Cardiac muscle cell (in vitro differentiated cells and primary cell): ENCODE results near the gene GSG1L2. TPM values are rescaled to one million over a fixed set of nuclear protein-coding genes. Genes with fewer than 3 reads are reported as not detected.
"Not testable (repeated sequence)": the region's sequence is repeated elsewhere in the genome, so short reads cannot be mapped to it uniquely, and the experiment has no call there.

ENCODE experiments used
- DNase-seq, 2 donors: peaks; one replicate each; pipeline versions ENCODE4 v3.0.0 to v3.0.0-alpha.2; 2010 to 2017; ENCODE audit warnings: low read depth in 1 of 2, low spot score in 1 of 2
- H3K27ac ChIP-seq: fragments of 200-600 bp; sonication (generic); 2 replicates; pipeline ENCODE4 v1.5.1; 2016
- H3K27me3 ChIP-seq: fragments of 200-600 bp; sonication (generic); 2 replicates; pipeline ENCODE4 v1.6.0; 2016; ENCODE audit warnings: control low read depth
- H3K36me3 ChIP-seq: fragments of 200-600 bp; sonication (generic); 2 replicates; pipeline ENCODE4 v1.5.1; 2016; ENCODE audit warnings: control low read depth
- H3K4me1 ChIP-seq: fragments of 200-600 bp; sonication (generic); 2 replicates; pipeline ENCODE4 v1.8.1; 2017; ENCODE audit warnings: low read depth, mild to moderate bottlenecking, mixed run types
- H3K4me3 ChIP-seq: fragments of 200-600 bp; sonication (generic); 2 replicates; pipeline ENCODE4 v1.5.1; 2016; ENCODE audit warnings: mild to moderate bottlenecking
- H3K9me3 ChIP-seq: fragments of 200-600 bp; sonication (generic); 2 replicates; pipeline ENCODE4 v1.5.1; 2017; ENCODE audit warnings: low read depth, mild to moderate bottlenecking, control low read depth
- CTCF ChIP-seq: IDR thresholded peaks from 2 replicates; pipeline ENCODE4 v1.5.1; 2012; ENCODE audit warnings: low read depth, mild to moderate bottlenecking, low read length
- polyA plus RNA-seq: library from polyadenylated mRNA; unstranded; fragments of >200 nt; fragmentation: Nextera tagmentation; extraction: Ambion mirVana; gene quantifications from 2 replicates; pipeline ENCODE4 v1.2.1, GENCODE V29; 2016
- total RNA-seq: library from RNA; depleted of rRNA; stranded (reverse); fragments of >200 nt; gene quantifications from 2 replicates; pipeline ENCODE4 v1.2.3, GENCODE V29; 2016

Gene GSG1L2
- total and polyA plus RNA-seq, 2 experiments from 2014 or later: not detected

- Histone ChIP-seq H3K9me3 (no peaks in the 10 kb centered on the region), H3K36me3 (no peaks in the 10 kb centered on the region), H3K4me3 (no peak overlapping the region), H3K4me1 (peaks cover 25% of the 10 kb centered on the region), H3K27ac (no peak overlapping the region), H3K27me3 (no peaks in the 10 kb centered on the region)
- no peak for DNase-seq
- no peak for TF ChIP-seq CTCF
These were observed 33.3 kb downstream of the GSG1L2 start for GRCh38 chr17:9788601-9789000.

- TF ChIP-seq CTCF: no peak
- Histone ChIP-seq H3K4me1 (peaks cover 11% of the 10 kb centered on the region), H3K27me3 (peaks cover 3% of the 10 kb centered on the region), H3K9me3 (no peaks in the 10 kb centered on the region), H3K27ac (no peak overlapping the region), H3K36me3 (no peaks in the 10 kb centered on the region), H3K4me3 (no peak overlapping the region)
- DNase-seq: no peak
These were observed 37.3 kb downstream of the GSG1L2 start for GRCh38 chr17:9784544-9784943.

GRCh38 chr17:9783465-9783864 is 38.4 kb downstream of the GSG1L2 start:
- H3K27me3 ChIP-seq, H3K4me3 ChIP-seq, H3K27ac ChIP-seq, H3K36me3 ChIP-seq, H3K4me1 ChIP-seq, H3K9me3 ChIP-seq, DNase-seq: not testable (repeated sequence)

GRCh38 chr17:9783050-9783449 is 38.8 kb downstream of the GSG1L2 start:
- no peak for TF ChIP-seq CTCF

GRCh38 chr17:9780552-9780951 is 41.3 kb downstream of the GSG1L2 start:
- no peak for TF ChIP-seq CTCF
- no peak overlapping the region for H3K4me3 ChIP-seq

More at GRCh38 chr17:9783050-9783449, 38.8 kb downstream of the GSG1L2 start:
- H3K27me3 ChIP-seq: peaks cover 3% of the 10 kb centered on the region
- H3K36me3 ChIP-seq: no peaks in the 10 kb centered on the region
- H3K4me3 ChIP-seq: no peak overlapping the region
- no peaks in the 10 kb centered on the region for H3K9me3 ChIP-seq
- no peak overlapping the region for H3K27ac ChIP-seq
- no peak for DNase-seq
- no peaks in the 10 kb centered on the region for H3K4me1 ChIP-seq

GRCh38 chr17:9776911-9777310 is 45.0 kb downstream of the GSG1L2 start:
- H3K27me3 ChIP-seq: no peaks in the 10 kb centered on the region
- no peak for TF ChIP-seq CTCF
- no peaks in the 10 kb centered on the region for H3K4me1 ChIP-seq
- no peak for DNase-seq
- no peak overlapping the region for H3K4me3 ChIP-seq
- no peaks in the 10 kb centered on the region for H3K9me3 ChIP-seq
- H3K27ac ChIP-seq: no peak overlapping the region
- H3K36me3 ChIP-seq: no peaks in the 10 kb centered on the region

More at GRCh38 chr17:9780552-9780951, 41.3 kb downstream of the GSG1L2 start:
- DNase-seq: no peak
- H3K27me3 ChIP-seq: peaks cover 3% of the 10 kb centered on the region
- no peaks in the 10 kb centered on the region for H3K36me3 ChIP-seq
- H3K4me1 ChIP-seq: no peaks in the 10 kb centered on the region
- H3K9me3 ChIP-seq: no peaks in the 10 kb centered on the region
- H3K27ac ChIP-seq: no peak overlapping the region
